Measurements from ENCODE around the gene ALDH9A1. TPM values are rescaled to one million over a fixed set of nuclear protein-coding genes. Genes with fewer than 3 reads are reported as not detected.
A peak's percentile ranks its signal among the peaks of the same experiment; 100 is the strongest.

Gene ALDH9A1
- total and polyA plus RNA-seq, 7 experiments from 2014 or later = 25.0 to 88.4 (median 41.6) TPM

DNA sequence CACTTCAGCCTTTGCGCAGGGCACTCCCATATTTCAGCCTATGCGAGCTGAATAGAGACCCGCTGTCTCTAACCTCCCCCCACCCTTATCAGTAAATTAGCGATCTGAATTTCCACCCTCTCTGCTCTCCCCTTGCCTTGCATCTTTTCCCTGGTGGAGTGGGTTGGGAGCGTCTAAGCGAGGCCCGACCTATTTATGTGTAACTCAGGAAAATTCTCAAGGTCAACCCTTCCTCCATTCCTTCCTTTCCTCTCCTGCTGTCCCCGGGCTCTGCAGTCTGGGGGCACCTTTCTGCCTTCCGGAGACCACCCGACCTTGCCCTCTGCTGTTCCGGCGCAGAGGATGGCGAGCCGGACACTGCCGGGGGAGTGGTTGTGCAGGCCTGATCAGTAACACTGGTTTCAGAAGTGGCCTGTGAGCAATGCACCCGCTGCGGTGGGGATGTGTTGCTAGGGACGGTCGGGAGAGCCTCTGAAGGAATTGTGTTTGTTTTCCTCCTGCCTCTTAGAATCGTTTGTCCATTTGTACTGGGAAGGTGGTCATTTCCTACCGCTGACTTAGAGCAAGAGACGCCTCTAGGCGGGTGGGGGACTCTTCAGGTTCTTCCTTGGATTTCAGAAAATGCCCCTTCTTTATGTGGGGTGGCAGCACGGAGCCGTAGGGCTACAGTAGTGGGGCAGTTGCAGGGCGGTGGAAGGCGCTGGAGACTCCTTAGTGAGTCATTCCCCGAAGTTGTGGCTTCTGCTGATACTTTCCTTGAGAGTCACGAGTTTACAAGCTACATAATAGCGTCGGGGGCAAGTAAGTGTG is 66.8 kb downstream of the ALDH9A1 start:
- Mint-ChIP-seq H3K4me1 (peaks cover 6 to 30% (median 20%) of the 10 kb centered on the region in 7 donors), H3K4me3 (no peak overlapping the region), H3K9me3 (no peaks in the 10 kb centered on the region), H3K36me3 (peaks cover 0 to 8% (median 0%) of the 10 kb centered on the region in 5 donors), H3K27ac (no peak overlapping the region), H3K27me3 (peaks cover 0 to 16% (median 0%) of the 10 kb centered on the region in 5 donors)
- intact Hi-C loops (cut with micrococcal nuclease) = loop anchor here (1.0 to 5.0 kb wide), 9 partner anchors 30 to 1589 kb away; partner anchors contain the start of genes POU2F1 (in 2 of the 2), TMCO1 (in 2 of the 2) and POGK (in 1 of the 2)
- POLR2A ChIA-PET = interaction anchor here (0.6 to 2.7 kb wide), 11 partner anchors 23 to 858 kb away, joined by 3 to 13 read pairs (median 4); partner anchors contain the start of genes ALDH9A1 and TMCO1
- ATAC-seq = no peak
- Histone ChIP-seq H3K4me1 (ENCODE audit: control insufficient read depth in 2 of 2, insufficient read depth in 2 of 2, low read length in 2 of 2) (peaks cover 16 to 18% of the 10 kb centered on the region in 2 donors), H3K9me3 (ENCODE audit: control insufficient read depth in 2 of 3, low read length in 3 of 3) (no peaks in the 10 kb centered on the region), H3K4me3 (ENCODE audit: low read length) (peak overlapping the region; percentile 91), H3K27ac (ENCODE audit: low read depth, low read length) (peak overlapping the region; percentile 78), H3K36me3 (ENCODE audit: control insufficient read depth in 2 of 3, insufficient read depth in 3 of 3, low read length in 3 of 3) (no peaks in the 10 kb centered on the region), H3K27me3 (ENCODE audit: control insufficient read depth in 2 of 2, insufficient read depth in 2 of 2, low read length in 2 of 2) (no peaks in the 10 kb centered on the region)
- peak in 8 of 9 donors; percentile 6 to 50 (median 11) for DNase-seq
- CTCF ChIA-PET = no interaction called here

DNA sequence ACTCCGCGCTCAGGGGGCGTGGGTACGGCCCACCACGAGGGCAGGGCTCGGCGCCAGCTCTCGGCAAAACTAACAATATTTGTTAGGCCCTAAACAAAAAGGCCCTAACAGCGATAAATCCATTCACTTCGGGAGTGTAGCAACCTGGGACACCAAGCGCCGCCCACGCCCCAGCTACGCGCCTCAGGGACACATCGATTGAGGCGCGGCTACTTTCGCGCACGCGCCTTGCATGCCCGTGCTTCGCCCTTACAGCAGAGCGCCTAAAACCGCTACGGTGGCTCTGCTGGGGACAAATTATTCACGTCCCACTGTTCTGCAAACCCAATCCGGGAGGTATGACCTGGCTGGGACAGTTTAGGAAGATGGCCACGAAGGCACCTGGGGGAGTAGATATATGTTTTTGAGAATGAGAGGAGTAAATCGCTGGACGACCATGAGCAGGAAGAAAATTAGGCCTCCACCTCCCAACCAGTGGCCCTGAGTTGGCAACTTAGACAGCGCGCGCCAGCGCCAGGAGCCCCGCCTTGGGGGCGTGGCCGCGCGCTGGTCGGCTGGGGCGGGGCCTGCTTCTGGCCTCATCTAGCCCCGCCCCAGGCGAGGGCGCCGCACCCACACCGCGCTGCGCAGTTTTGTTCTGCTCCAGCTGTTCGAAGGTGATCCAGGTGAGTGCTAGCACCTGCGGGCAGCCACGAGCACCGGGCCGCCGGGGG is 67.6 kb downstream of the ALDH9A1 start, which contains the start of gene MGST3:
Gene MGST3 (plus strand): TSS at position 606 of the 713 bp plus-strand sequence. CDS start 18,614 bp downstream, outside the sequence.
- H3K27ac Mint-ChIP-seq = peak within 1 kb of the TSS in 1 of 9 donors; percentile 89
- H3K36me3 Mint-ChIP-seq = peaks cover 0 to 5% (median 0%) of the 10 kb centered on the region in 5 donors
- H3K4me3 Mint-ChIP-seq = no peak within 1 kb of the TSS
- peaks cover 5 to 27% (median 20%) of the 10 kb centered on the region in 7 donors for H3K4me1 Mint-ChIP-seq
- H3K9me3 Mint-ChIP-seq = no peaks in the 10 kb centered on the region
- no peaks in the 10 kb centered on the region for H3K36me3 ChIP-seq (ENCODE audit: control insufficient read depth in 2 of 3, insufficient read depth in 3 of 3, low read length in 3 of 3)
- POLR2A ChIA-PET = interaction anchor here (0.6 to 2.7 kb wide), 13 partner anchors 22 to 859 kb away, joined by 3 to 13 read pairs (median 4); partner anchors contain the start of genes ALDH9A1 and TMCO1
- H3K9me3 ChIP-seq (ENCODE audit: control insufficient read depth in 2 of 3, low read length in 3 of 3) = no peaks in the 10 kb centered on the region
- CTCF ChIA-PET = no interaction called here
- ATAC-seq (peak; percentile 98), DNase-seq (peak; percentile 91 to 96 (median 93))
- H3K4me1 ChIP-seq (ENCODE audit: control insufficient read depth in 2 of 2, insufficient read depth in 2 of 2, low read length in 2 of 2) = peaks cover 16 to 18% of the 10 kb centered on the region in 2 donors
- peak within 1 kb of the TSS; percentile 91 for H3K4me3 ChIP-seq (ENCODE audit: low read length)
- intact Hi-C loops (cut with micrococcal nuclease) = loop anchor here (1.0 to 5.0 kb wide), 12 partner anchors 29 to 1590 kb away; partner anchors contain the start of genes POU2F1 (in 2 of the 2), TMCO1 (in 2 of the 2), ALDH9A1 (in 1 of the 2) and POGK (in 1 of the 2)
- H3K27me3 Mint-ChIP-seq = peaks cover 0 to 16% (median 0%) of the 10 kb centered on the region in 5 donors
- peak within 1 kb of the TSS; percentile 78 for H3K27ac ChIP-seq (ENCODE audit: low read depth, low read length)
- H3K27me3 ChIP-seq (ENCODE audit: control insufficient read depth in 2 of 2, insufficient read depth in 2 of 2, low read length in 2 of 2) = no peaks in the 10 kb centered on the region

DNA sequence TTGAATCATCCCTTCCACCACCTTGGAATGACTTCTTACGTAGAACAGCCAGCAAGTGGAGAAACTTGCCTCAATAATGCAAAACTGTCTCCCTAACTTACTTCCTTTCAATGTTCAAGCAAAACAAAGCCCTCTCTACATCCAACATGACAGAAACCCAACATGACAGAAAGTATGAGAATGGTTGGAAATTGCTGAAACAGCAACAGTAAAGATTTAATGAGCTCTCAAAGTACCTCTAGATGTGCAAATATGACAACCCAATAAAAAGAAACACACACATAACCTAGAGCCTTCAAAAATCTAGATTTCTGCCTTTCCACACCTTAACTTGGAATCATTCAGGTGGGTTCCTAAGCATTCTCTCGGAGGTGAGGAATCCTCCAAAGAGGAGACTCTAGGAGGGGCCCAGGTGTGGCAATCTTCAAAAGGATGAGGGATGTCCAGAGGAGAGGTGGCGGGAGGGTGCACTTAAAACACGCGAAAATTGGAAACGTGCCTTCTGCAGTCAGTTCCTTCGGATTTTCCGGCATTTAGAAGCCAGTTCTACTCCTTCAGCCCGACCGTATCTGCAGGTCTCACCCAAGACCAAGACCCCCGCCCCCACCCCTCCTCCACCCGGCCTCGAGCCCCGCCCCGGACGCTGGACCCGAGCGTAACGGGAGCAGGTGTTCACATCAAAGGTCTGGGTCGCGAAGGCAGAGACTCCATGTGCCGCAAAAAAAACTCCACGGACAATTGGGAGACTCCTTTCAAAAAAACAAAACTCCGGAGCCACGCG is 68.3 kb downstream of the ALDH9A1 start:
- H3K36me3 ChIP-seq (ENCODE audit: control insufficient read depth in 2 of 3, insufficient read depth in 3 of 3, low read length in 3 of 3) = no peaks in the 10 kb centered on the region
- Mint-ChIP-seq H3K4me3 (no peak overlapping the region), H3K4me1 (peaks cover 0 to 23% (median 16%) of the 10 kb centered on the region in 7 donors), H3K27me3 (peaks cover 0 to 16% (median 0%) of the 10 kb centered on the region in 5 donors), H3K9me3 (no peaks in the 10 kb centered on the region), H3K27ac (peak overlapping the region in 1 of 9 donors; percentile 89), H3K36me3 (peaks cover 0 to 2% (median 0%) of the 10 kb centered on the region in 5 donors)
- ATAC-seq = no peak
- H3K27ac ChIP-seq (ENCODE audit: low read depth, low read length) = peak overlapping the region; percentile 78
- peaks cover 16 to 18% of the 10 kb centered on the region in 2 donors for H3K4me1 ChIP-seq (ENCODE audit: control insufficient read depth in 2 of 2, insufficient read depth in 2 of 2, low read length in 2 of 2)
- H3K27me3 ChIP-seq (ENCODE audit: control insufficient read depth in 2 of 2, insufficient read depth in 2 of 2, low read length in 2 of 2) = no peaks in the 10 kb centered on the region
- ChIA-PET POLR2A (interaction anchor here (0.6 to 2.7 kb wide), 11 partner anchors 25 to 860 kb away, joined by 3 to 13 read pairs (median 4); partner anchors contain the start of genes ALDH9A1 and TMCO1), CTCF (no interaction called here)
- peak overlapping the region; percentile 91 for H3K4me3 ChIP-seq (ENCODE audit: low read length)
- peak in 4 of 9 donors; percentile 1 to 24 (median 12) for DNase-seq
- no peaks in the 10 kb centered on the region for H3K9me3 ChIP-seq (ENCODE audit: control insufficient read depth in 2 of 3, low read length in 3 of 3)
- intact Hi-C loops (cut with micrococcal nuclease) = loop anchor here (1.0 to 5.0 kb wide), 8 partner anchors 29 to 1591 kb away; partner anchors contain the start of genes POU2F1 (in 2 of the 2), ALDH9A1 (in 1 of the 2), POGK (in 1 of the 2) and UCK2 (in 1 of the 2)

DNA sequence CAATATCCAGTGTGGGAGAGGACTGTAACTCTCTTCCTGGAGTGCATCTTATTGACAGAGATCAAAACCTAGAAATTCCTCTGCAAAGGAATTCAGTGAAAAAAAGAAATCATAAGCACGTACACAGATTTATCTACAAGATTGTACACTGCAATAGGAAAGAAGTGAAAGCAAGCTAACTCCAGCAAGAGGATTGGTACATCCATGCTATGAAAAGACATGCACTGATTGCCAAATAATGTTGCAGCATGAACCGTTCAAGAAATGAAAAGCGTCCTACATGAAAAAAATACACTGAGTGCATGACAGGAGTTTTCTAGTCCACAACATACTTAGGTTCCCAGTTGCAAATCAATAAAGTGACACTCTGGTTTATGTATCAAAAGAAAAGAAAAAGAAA is 69.2 kb downstream of the ALDH9A1 start:
- Histone ChIP-seq H3K4me1 (ENCODE audit: control insufficient read depth in 2 of 2, insufficient read depth in 2 of 2, low read length in 2 of 2) (peaks cover 16 to 18% of the 10 kb centered on the region in 2 donors), H3K27ac (ENCODE audit: low read depth, low read length) (no peak overlapping the region), H3K9me3 (ENCODE audit: control insufficient read depth in 2 of 3, low read length in 3 of 3) (no peaks in the 10 kb centered on the region), H3K36me3 (ENCODE audit: control insufficient read depth in 2 of 3, insufficient read depth in 3 of 3, low read length in 3 of 3) (no peaks in the 10 kb centered on the region), H3K4me3 (ENCODE audit: low read length) (no peak overlapping the region), H3K27me3 (ENCODE audit: control insufficient read depth in 2 of 2, insufficient read depth in 2 of 2, low read length in 2 of 2) (no peaks in the 10 kb centered on the region)
- H3K4me1 Mint-ChIP-seq = peaks cover 0 to 19% (median 12%) of the 10 kb centered on the region in 7 donors
- H3K36me3 Mint-ChIP-seq = peaks cover 0 to 2% (median 0%) of the 10 kb centered on the region in 5 donors
- peak overlapping the region in 4 of 9 donors; percentile 12 to 49 (median 24) for H3K27ac Mint-ChIP-seq
- intact Hi-C loops (cut with micrococcal nuclease) = no loop called here
- CTCF ChIA-PET = interaction anchor here (0.9 kb wide), 1 partner anchor 30 kb away, joined by 3 read pairs; no protein-coding TSS in a partner anchor
- no peak for DNase-seq
- ATAC-seq = no peak
- POLR2A ChIA-PET = no interaction called here
- peaks cover 0 to 19% (median 0%) of the 10 kb centered on the region in 5 donors for H3K27me3 Mint-ChIP-seq
- H3K4me3 Mint-ChIP-seq = peak overlapping the region in 5 of 10 donors; percentile 2 to 53 (median 29)
- peaks cover 0 to 2% (median 0%) of the 10 kb centered on the region in 11 donors for H3K9me3 Mint-ChIP-seq

DNA sequence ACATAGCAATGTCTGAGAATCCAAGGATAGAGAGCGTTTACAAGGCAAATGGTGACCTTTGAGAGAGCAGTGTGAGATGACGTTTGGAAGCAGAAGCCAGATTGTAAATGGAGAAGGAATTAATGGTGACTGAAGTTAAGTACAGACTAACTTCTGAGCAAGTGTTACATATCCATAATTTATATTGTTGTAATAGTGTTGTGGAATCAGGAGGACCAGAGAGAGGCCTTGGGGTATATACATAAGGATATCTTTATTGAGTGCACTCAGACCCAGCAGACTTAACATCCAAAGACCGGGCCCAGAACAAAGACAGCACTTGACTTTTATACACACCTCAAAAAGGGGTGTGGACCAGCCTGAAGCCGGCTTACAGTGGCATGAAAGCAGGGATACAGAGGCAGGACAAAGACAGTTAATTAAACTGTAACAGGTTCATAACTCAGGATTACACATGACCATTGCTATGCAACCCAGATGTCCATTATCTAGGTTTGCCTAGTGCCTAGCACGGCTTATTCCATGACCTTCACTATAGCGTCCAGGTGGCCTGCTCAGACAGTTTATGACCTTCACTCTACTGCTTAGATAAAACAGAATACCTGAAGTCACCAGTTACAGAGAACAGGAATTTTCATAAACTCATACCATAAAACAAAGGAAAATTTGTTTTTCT is 70.1 kb downstream of the ALDH9A1 start:
- H3K27me3 ChIP-seq (ENCODE audit: control insufficient read depth in 2 of 2, insufficient read depth in 2 of 2, low read length in 2 of 2) = no peaks in the 10 kb centered on the region
- Mint-ChIP-seq H3K36me3 (peaks cover 0 to 2% (median 0%) of the 10 kb centered on the region in 5 donors), H3K27ac (peak overlapping the region in 1 of 9 donors; percentile 1), H3K9me3 (peaks cover 0 to 2% (median 0%) of the 10 kb centered on the region in 11 donors), H3K27me3 (peaks cover 0 to 20% (median 0%) of the 10 kb centered on the region in 5 donors), H3K4me1 (peaks cover 0 to 12% (median 6%) of the 10 kb centered on the region in 7 donors), H3K4me3 (peak overlapping the region in 1 of 10 donors; percentile 20)
- no peak for DNase-seq
- intact Hi-C loops (cut with micrococcal nuclease) = no loop called here
- no peaks in the 10 kb centered on the region for H3K36me3 ChIP-seq (ENCODE audit: control insufficient read depth in 2 of 3, insufficient read depth in 3 of 3, low read length in 3 of 3)
- no peak overlapping the region for H3K4me3 ChIP-seq (ENCODE audit: low read length)
- CTCF ChIA-PET = no interaction called here
- no peaks in the 10 kb centered on the region for H3K9me3 ChIP-seq (ENCODE audit: control insufficient read depth in 2 of 3, low read length in 3 of 3)
- no peak overlapping the region for H3K27ac ChIP-seq (ENCODE audit: low read depth, low read length)
- ATAC-seq = no peak
- peaks cover 13 to 16% of the 10 kb centered on the region in 2 donors for H3K4me1 ChIP-seq (ENCODE audit: control insufficient read depth in 2 of 2, insufficient read depth in 2 of 2, low read length in 2 of 2)
- POLR2A ChIA-PET = no interaction called here
